Cardiac fibroblast (primary cell): ENCODE results near the gene CPB2.

Experiments
- DNase-seq, 2 donors: peaks; one replicate each; pipeline versions ENCODE4 v3.0.0 to v3.0.0-alpha.2; 2010; ENCODE audit warnings: low read depth in 2 of 2
- H3K4me3 ChIP-seq, 2 donors: replicated peaks in 1 of 2; 1 replicate in 1 of 2; 2 replicates in 1 of 2; pipeline ENCODE4 v1.5.1; 2011; ENCODE audit warnings: low read depth in 2 of 2, low read length in 2 of 2, mild to moderate bottlenecking in 2 of 2, moderate library complexity in 1 of 2
- CTCF ChIP-seq: IDR thresholded peaks from one replicate; pipeline ENCODE4 v1.5.1; 2011; ENCODE audit warnings: low read depth, mild to moderate bottlenecking, low read length, inconsistent platforms

Gene CPB2

GRCh38 chr13:46071590-46072249 lies 33.1 kb downstream of the CPB2 start:
- H3K4me3 ChIP-seq: no peak overlapping the region
- no peak for DNase-seq
- TF ChIP-seq CTCF: no peak

- no peak for TF ChIP-seq CTCF
- H3K4me3 ChIP-seq: no peak overlapping the region
- no peak for DNase-seq
Measured at GRCh38 chr13:46063292-46063691, 41.5 kb downstream of the CPB2 start.

- peak; percentile 24 to 86 for DNase-seq
- TF ChIP-seq CTCF: no peak
- H3K4me3 ChIP-seq: no peak overlapping the region
Measured at GRCh38 chr13:46062185-46062584, 42.6 kb downstream of the CPB2 start.

GRCh38 chr13:46059405-46059804 lies 45.4 kb downstream of the CPB2 start:
- H3K4me3 ChIP-seq: no peak overlapping the region
- no peak for DNase-seq
- no peak for TF ChIP-seq CTCF

- DNase-seq: no peak
- TF ChIP-seq CTCF: no peak
- H3K4me3 ChIP-seq: no peak overlapping the region
Measured at GRCh38 chr13:46058268-46058667, 46.6 kb downstream of the CPB2 start.

GRCh38 chr13:46057256-46058015 lies 47.4 kb downstream of the CPB2 start:
- peak; percentile 10 to 21 for DNase-seq
- no peak overlapping the region for H3K4me3 ChIP-seq
- TF ChIP-seq CTCF: no peak
